ENCODE measurements around the gene SPDEF. TPM values are rescaled to one million over a fixed set of nuclear protein-coding genes. Genes with fewer than 3 reads are reported as not detected.

The SPDEF gene
- total RNA-seq, 1 donor from 2014 or later: not detected

GRCh38 chr6:34564181-34564580 lies 8.1 kb upstream of the SPDEF start:
- no peaks in the 10 kb centered on the region for H3K36me3 ChIP-seq (ENCODE audit: control insufficient read depth, insufficient read depth, low read length)
- no peaks in the 10 kb centered on the region for H3K27me3 ChIP-seq (ENCODE audit: control insufficient read depth, insufficient read depth, low read length)
- TF ChIP-seq, protein P1, sequence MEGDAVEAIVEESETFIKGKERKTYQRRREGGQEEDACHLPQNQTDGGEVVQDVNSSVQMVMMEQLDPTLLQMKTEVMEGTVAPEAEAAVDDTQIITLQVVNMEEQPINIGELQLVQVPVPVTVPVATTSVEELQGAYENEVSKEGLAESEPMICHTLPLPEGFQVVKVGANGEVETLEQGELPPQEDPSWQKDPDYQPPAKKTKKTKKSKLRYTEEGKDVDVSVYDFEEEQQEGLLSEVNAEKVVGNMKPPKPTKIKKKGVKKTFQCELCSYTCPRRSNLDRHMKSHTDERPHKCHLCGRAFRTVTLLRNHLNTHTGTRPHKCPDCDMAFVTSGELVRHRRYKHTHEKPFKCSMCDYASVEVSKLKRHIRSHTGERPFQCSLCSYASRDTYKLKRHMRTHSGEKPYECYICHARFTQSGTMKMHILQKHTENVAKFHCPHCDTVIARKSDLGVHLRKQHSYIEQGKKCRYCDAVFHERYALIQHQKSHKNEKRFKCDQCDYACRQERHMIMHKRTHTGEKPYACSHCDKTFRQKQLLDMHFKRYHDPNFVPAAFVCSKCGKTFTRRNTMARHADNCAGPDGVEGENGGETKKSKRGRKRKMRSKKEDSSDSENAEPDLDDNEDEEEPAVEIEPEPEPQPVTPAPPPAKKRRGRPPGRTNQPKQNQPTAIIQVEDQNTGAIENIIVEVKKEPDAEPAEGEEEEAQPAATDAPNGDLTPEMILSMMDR (IDR thresholded peaks at IDR 0.05; ENCODE audit: insufficient read depth, low read length, poor library complexity, severe bottlenecking): no peak
- no peak for DNase-seq (ENCODE audit: low read depth)
- H3K4me3 ChIP-seq (ENCODE audit: low read depth, low read length): no peak overlapping the region

DNA sequence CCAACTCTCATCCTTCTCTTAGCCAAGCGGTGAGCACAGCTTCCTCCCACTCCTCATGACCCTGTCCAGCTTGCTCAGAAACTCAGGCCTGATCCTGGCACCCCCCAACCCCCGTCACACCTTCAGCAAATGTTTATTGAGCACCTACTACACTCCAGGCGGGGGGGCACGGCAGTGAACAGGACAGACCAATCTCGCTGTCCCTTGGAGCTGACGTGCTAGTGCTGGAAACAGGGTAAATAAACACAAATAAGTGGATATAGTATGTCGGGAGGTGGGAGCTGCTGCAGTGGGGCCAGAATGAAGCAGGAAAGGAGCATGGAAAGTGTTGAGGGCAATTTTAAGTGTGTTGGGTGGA lies 7.4 kb upstream of the SPDEF start:
- Histone ChIP-seq H3K36me3 (ENCODE audit: control insufficient read depth, insufficient read depth, low read length) (no peaks in the 10 kb centered on the region), H3K4me3 (ENCODE audit: low read depth, low read length) (no peak overlapping the region), H3K27me3 (ENCODE audit: control insufficient read depth, insufficient read depth, low read length) (no peaks in the 10 kb centered on the region)
- TF ChIP-seq, protein P1 (IDR thresholded peaks at IDR 0.05; ENCODE audit: insufficient read depth, low read length, poor library complexity, severe bottlenecking): no peak
- DNase-seq (ENCODE audit: low read depth): no peak

DNA sequence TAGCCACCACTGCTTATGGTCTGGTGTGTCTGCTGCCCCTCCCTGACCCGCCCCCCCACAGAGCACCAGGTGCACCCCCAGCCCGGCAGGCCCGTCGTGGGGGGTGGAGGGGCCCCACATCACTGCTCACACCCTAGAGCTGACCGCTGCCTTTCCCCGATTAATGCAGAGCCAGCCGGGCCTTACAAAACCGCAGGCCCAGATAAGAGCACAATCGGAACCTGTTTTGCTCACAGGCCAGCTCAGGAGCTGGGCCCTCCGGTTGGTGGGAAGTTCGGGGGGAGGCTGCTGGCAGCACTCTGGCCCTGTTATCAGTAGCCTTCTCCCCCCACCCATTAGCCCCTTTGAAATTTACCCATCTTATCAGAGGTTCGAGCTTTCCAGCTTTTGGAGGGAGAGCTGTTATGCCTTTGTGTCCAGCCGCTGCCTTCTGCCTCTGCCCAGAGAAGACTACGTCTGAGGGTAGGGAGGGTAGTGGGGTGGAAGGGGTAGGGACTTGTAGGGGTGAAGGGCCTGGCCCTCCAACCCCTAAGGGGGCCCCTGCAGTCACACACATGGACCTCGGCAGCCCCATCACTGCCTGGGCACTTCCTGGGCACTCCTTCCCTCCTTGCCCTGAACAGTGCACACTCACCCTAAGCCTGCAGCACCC lies 6.9 kb upstream of the SPDEF start:
- no peak overlapping the region for H3K4me3 ChIP-seq (ENCODE audit: low read depth, low read length)
- H3K27me3 ChIP-seq (ENCODE audit: control insufficient read depth, insufficient read depth, low read length): no peaks in the 10 kb centered on the region
- no peak for DNase-seq (ENCODE audit: low read depth)
- TF ChIP-seq, protein P1 (IDR thresholded peaks at IDR 0.05; ENCODE audit: insufficient read depth, low read length, poor library complexity, severe bottlenecking): no peak
- H3K36me3 ChIP-seq (ENCODE audit: control insufficient read depth, insufficient read depth, low read length): no peaks in the 10 kb centered on the region

DNA sequence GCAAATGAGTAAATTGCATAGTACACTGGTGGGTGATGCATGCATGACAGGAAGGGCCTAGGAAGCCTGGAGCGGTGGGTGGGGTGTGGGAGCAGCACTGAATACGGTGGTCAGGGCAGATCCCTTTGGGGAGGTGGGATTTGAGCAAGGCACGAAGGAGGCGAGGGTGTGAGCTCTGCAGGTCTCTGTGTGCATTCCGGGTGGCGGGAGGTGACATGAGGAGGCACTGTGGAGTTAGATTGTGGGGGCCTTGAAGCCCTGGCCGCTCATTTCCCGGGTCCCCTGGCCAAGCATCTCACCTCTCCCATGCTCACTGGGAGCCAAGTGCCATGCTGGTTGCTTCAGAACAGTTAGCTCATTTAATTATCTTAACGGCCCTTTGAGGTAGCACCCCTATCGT lies 6.2 kb upstream of the SPDEF start:
- H3K27me3 ChIP-seq (ENCODE audit: control insufficient read depth, insufficient read depth, low read length): no peaks in the 10 kb centered on the region
- TF ChIP-seq, protein P1 (IDR thresholded peaks at IDR 0.05; ENCODE audit: insufficient read depth, low read length, poor library complexity, severe bottlenecking): no peak
- H3K36me3 ChIP-seq (ENCODE audit: control insufficient read depth, insufficient read depth, low read length): no peaks in the 10 kb centered on the region
- DNase-seq (ENCODE audit: low read depth): no peak
- no peak overlapping the region for H3K4me3 ChIP-seq (ENCODE audit: low read depth, low read length)

DNA sequence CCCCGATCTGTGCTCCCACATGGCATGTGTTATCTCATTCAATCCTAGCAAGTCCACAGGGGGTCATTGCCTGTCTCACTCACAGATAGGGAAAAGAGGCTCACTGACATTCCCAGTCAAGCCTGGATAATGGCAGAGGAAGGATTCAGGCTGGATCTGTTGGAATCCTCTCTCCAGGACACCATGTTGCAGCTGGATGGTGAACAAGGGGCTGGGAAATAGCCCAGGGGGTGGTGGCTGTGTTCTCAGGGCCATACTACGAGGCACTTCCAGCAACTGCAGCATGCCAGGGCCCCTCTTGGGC lies 5.0 kb upstream of the SPDEF start:
- Histone ChIP-seq H3K4me3 (ENCODE audit: low read depth, low read length) (no peak overlapping the region), H3K27me3 (ENCODE audit: control insufficient read depth, insufficient read depth, low read length) (no peaks in the 10 kb centered on the region), H3K36me3 (ENCODE audit: control insufficient read depth, insufficient read depth, low read length) (no peaks in the 10 kb centered on the region)
- TF ChIP-seq, protein P1 (IDR thresholded peaks at IDR 0.05; ENCODE audit: insufficient read depth, low read length, poor library complexity, severe bottlenecking): no peak
- DNase-seq (ENCODE audit: low read depth): no peak
